CD4-positive, alpha-beta T cell treated with Interleukin-15 for 4 hours (primary cell): ENCODE measurements around the gene C5orf15.

ENCODE experiments used
- DNase-seq: peaks from one replicate; pipeline ENCODE4 v3.0.0-alpha.2; 2020; ENCODE audit warnings: low spot score

Gene C5orf15

DNA sequence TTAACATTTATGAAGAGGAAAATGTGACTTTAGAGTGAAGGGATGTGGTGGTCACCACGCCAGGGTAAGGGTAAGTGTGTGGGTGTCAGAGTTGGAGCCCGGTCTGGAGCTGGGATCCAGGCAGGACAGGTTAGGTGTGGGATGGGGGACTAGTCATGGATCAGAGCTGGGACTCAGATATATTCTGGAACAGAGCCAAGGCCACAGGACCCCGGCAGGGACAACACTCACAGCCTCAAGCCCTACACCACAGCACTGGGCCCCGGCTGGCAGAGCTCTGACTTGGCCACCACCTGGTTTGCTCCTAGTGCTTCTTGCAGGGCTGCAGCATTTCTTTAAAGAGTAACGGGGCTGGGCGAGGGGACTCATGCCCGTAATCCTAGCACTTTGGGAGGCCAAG, 47.4 kb downstream of the C5orf15 start:
- DNase-seq: no peak

DNA sequence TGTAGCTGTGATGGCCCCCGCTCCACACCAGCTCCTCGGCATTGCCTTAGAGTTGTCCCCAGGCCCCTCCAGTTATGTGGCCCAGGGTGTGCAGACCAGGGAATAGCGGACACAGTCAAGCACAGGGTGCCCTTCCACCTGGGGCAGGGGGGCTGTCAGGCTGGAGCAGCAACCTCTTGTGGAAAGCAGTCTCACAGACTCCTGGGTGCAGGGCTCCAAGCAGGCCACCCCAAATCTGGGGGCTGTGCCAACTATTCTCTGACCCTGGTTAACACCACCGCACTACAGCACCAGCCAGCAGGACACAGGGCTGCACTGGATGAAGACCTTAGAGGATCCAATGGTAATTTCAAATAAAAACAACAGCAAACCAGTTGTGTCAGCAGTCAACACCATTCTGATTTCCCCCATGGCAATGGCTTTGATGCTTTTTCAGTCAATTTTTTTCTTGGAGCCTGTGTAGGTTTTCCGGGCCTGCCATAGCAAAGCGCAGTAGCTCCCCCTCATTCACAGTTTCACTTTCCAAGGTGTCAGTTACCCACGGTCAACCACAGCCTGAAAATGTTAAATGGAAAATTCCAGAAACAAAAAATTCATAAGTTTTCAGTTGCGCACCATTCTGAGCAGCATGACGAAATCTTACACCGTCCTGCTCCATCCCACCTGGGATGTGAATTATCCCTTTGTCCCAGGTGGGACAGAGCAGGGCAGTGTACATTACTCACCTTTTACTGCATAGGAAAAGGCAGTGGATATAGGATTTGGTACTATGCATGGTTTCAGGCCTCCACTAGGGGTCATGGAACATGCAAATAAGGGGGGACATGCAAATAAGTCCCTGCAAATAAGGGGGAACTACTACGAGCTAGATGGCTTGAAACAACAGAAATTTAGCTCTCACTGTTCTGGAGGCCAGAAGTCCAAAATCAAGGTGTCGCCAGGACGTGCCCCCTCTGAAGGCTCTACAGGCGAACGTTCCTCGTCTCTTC, 49.0 kb downstream of the C5orf15 start:
- no peak for DNase-seq

DNA sequence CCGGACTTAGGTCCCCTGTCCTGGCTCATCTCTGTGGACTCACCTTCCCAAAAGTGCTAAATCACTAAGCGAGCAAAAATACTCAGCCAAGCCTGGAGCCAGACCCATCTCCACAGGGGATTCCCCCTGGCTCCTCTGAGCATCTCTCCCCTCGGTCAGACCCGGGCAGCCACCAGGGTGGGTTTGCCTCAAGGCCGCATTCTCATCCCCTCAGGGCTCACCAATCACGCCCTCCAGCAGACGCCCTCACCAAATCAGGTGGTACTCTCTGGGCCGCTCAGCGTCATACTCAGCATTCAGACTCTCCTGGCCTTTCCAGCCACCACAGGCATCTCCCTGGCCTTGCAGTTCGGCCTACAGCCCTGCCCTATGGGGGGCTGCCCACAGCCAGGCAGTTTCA, 49.7 kb downstream of the C5orf15 start:
- DNase-seq: no peak

DNA sequence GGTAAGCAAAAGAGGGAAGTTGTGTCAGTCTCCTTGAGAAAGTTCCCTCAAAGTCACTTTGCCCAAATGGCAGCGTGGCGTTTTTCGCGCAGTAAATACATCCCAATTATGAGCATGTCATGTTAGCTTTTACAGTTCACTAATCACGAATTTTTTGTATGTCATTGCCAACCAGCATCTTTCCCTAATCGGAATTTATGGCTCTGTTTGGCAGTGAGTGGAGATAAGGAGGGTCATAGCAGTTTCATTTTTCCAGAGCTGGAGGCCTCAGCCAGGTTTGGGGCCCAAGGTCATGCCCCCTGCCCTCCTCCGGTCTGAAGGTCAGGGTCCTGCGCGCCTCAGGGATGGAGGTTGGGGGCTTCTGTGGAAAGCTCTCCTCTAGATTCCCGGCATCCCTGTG, 50.1 kb downstream of the C5orf15 start:
- DNase-seq: no peak

DNA sequence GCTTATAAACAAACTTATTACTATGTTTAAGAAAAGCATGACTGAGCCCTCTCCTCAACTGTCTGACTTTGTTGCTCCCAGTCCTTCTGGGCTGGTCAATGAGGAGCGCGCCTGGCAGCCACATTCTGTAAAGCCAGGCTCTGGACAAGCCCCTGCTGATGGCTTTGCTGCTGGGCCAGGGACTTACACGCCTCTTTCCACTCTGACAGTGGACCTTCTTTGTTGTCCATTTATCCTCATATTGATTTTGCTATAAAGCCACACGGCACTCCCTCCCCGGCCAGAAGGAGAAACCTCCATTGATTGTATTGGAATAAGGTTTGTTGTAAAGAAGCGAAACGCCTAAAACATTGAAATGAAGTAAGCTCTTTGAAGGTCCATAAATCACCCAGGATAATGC, 50.6 kb downstream of the C5orf15 start:
- no peak for DNase-seq

DNA sequence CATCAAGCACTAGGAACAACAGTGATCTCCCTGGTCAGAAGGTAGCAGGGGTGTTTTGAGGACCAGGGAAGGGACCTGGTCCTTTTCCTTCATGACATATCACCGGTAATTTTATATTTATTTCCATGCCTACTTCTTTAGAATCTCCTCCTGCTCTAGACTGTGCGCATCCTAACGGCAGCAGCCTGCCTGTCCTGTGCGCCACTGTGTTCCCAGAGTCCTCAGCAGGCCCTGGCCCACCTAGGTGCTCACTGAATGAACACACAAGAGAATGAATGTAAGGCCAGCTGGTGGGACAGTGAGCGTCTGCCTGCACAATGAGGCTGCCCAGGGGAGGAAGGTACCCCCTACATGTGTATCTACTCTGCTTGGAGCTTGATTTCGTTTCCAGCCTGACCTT, 51.5 kb downstream of the C5orf15 start:
- no peak for DNase-seq

DNA sequence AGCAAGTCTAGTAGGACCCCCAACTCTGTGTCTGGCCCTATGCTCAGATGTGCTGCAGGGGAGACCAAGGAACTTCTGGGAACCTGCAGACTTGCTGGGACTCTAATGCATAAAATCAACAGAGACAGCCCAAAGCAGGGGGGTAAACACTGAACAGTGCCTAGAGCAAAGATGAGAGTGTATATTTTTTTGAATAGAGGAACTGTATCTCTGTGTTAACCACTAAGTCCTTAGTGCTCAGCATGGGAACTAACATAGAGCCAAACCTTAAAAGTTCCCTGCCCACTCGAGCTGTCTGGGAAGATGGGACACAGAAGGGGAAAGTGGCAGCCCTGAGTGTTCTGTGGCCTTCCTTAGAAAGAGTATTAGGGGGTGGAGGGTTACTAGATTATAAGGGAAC, 51.9 kb downstream of the C5orf15 start:
- DNase-seq: no peak

DNA sequence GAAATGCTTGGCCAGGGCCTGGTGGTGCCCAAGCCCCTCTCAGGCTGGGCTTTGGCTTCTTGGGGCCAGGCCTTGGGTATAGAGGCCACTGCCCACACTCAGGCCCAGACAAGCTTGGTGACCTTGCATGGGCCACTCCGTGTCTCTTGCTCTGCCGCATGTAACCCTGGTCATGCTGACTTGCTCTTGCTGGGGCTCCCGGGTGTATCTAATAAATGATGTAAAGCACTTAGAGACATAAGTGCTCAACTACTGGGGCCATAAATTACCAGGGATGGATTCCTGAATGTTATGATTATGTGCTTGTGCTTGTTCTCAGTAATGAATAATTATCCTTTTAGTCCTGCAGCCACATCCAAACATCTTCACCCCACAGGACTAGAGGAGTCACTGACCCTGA, 54.0 kb downstream of the C5orf15 start:
- DNase-seq: no peak

DNA sequence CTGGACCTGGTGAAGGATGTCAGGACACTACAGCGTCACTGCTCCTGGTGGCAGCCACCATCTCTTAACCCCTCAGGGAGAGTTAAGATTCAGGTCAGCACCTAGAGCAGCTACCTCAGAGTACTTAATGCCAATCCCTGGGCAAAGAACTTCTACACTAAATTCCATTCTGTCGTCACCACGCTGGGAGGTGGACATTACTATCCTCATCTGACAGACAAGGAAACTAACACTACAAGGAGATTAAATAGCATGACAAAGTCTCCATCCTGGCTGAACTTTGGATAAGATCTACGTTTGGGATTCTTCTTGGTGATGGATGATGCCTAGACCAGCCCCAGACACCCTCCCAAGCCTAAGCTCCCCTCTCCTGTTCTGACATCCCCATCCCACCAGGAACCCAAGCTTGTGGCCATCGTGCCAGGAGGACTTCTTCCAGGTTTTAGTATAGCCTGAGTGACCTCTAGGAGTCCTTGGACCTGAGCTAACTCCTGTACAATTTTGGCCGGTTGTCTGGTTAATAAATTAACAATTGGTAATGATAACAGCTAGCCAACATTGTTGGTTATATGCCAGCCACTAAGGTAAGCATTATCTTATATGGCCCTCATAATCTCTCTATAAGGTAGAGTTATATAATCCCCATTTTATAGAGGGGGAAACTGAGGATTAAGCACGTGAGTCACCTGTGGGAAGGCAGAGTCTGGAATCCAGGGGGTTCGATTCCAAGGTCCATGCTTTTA, 54.8 kb downstream of the C5orf15 start:
- DNase-seq: no peak

DNA sequence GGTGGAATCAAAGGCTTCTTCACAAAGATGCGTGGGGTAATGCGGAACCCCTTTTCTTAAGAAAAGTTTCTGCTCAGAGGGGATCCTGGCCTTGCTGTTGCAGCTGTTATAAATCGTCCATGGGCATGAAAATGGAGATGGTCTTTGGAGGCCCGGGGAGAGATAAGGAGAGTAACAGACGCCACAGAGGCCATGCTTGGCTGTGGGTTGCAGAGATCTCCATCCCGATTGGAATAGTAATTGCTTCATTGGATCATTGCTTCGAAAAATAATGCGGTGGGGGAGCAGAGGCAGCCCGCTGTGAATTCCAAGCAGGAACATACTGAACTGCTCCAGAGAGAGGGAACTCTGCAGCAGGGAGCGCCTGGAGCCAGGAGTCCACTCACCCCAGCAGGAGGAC, 55.5 kb downstream of the C5orf15 start:
- no peak for DNase-seq

DNA sequence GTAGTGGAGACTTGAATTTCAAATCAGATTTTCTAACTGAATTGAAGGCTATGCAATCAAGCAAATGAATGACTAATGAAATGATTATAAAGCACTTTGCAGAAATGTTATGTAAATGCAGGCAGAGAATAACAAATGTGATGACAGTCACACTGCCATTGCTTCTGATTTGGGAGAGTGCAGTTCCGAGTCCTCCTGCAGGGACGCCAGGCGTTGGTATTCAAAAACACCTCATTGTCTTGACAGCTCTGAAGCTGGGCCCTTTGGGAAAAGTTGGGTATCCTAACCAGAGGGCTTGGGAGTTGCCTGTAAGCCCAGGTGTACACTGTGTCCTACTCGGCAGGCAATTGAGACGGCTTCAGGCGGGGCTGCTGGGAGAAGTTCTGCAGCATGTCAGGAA, 57.9 kb downstream of the C5orf15 start:
- DNase-seq: no peak

DNA sequence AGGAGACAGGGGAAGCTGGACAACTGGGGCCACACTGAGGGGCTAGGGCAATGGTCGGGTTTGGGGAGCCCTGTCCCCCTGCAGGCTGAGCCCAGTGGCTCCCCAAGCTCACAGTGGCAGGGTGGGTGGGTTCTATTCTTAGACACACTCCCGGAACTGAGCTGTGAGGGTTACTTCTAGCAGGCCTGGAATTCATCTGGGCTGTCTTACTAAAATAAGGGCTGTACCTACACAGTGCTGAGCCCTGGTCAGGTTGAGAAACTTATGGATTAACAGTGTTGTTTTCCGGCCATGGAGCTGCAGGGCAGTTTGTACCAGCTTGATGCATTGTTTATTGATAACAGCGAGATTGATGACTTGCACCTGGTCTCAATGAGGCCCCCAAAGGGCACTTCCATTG, 58.8 kb downstream of the C5orf15 start:
- DNase-seq: no peak

DNA sequence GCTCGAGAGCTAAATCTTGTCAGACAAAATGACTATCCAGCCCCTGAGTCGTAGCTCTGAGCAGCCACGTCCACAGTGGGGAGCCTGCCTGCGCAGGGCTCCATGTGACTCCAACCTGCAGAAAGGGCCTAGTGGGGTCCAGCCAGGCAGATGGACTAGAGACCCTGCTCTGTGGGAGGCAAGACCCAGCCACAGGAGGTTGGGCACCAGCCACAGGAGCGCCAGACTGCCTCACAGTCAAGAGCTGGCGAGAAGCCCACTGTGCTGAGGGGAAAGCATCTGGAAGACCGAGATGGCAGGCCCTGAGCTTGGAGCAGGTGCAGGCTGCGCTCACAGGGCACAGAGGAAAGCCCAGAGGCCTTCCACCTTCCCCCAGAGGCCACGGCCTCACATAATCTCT, 61.4 kb downstream of the C5orf15 start:
- DNase-seq: no peak

DNA sequence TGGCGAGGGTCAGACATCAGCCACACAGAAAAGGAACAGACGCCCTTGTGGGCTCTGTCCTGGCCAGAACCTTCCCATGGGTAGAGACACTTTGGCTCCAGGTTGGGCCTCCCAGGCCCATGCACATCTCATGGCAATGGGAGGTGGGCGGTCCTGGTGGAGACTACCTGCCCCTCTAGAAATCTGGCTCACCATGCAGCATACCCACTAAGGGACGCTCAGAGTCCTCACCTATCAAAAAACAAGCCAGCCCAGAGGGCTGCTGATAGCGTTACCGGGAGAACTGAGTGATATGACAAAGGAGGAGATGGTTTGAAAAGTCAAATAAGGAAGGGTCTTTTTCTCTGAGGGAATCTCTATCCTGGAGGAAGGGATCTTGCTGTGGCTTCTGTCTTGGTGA, 62.1 kb downstream of the C5orf15 start:
- no peak for DNase-seq
